ENCODE measurements around the gene CYREN. TPM values are rescaled to one million over a fixed set of nuclear protein-coding genes. Genes with fewer than 3 reads are reported as not detected.

The CYREN gene
- total RNA-seq, 1 donor from 2014 or later = 43.9 TPM

DNA sequence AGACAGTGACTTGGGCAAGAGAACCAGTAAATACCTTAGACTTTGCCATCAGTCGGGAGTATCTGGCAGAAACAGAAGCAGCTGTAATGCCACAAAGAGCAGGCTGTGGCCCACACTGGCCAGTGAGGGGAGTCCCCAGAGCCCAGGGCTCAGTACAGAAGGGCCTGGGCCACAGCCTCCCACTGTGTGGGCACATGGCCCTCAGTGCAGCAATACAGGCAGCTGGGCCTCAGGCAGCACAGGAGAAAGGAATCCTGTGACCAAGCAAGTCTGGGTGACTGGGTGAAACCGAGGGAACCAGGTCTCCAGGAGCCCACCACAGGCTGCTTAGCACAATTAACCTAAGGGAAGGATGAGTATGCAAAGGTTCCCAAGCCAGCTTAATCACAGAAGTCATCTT, 26.8 kb upstream of the CYREN start:
- no peak for DNase-seq (ENCODE audit: low spot score)

DNA sequence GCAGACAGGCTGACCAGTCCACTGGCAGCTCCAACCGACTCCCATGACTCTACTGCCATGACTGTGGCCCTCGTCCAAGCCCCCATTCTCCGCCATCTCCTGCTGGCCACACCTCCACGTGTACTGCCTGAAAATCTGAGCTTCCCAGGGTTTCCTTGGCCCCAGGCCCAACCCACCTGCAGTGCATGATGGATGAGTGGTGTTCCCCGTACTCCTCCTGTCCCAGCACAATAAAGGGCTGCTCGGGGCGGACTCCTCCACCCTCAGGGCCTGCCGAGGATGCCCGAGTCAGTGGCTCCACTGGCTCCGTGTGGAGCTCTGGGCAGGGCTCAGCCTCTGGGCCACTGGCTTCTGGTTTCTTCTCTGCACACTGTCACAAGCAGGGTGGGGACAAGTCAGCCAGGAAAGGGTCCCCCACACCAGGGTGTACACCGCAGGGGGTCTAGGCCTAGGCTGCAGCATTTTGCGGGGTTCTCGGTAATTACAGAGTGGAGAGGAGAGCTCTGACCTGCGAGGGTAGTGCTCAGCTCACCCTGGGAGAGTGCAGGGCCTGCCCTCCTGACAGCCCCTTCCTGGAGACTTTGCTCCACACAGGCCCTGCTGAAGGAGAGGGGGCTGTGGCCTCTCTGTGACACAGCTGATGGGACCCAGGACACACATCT, 25.6 kb upstream of the CYREN start:
- no peak for DNase-seq (ENCODE audit: low spot score)

DNA sequence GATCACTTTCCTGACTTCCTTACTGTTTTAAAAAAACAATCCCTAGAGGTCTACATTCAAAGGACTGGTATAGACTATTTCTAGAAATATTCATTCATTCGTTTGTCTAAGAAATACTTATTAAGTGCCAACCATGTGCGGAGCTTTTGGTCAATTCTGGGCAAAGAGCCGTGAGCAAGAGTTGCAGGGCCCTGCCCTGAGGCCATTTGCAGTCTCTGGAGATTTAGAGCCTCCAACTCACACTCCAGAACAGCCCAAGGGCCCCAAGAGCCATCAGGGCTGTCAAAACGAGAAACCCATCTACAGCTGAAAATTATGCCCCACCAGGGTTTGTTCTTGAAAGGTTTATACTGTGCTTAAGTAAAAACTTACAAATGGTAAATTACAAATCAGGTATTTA, 24.6 kb upstream of the CYREN start:
- DNase-seq (ENCODE audit: low spot score) = no peak

DNA sequence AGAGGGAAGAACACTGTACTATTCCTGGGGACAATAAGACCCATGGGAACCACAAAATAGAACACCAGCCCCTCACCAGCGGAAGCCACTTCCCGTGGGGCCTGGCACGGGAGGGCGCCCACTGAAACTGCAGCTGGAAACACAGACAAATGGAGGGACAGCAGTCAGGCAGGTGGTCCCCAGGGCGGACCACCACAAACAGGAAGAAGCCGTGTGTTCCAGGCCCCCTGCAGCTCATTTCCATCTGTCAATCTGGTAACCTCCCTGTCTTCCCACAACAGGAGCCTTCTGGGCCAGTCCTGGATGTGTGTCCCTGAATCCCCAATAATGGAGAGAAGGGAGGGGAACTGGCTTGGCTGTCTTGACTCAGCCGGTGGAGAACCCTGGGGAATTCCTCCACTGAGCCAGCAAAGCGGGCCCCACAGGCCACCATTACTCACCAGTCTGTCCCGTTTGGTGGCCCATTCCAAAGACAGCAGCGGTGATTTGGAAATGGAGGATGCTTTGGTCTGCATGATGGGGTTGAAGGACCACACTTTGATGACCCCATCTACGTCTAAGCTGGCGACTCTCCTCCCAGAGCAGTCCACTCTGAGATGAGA, 24.1 kb upstream of the CYREN start:
- DNase-seq (ENCODE audit: low spot score) = no peak

DNA sequence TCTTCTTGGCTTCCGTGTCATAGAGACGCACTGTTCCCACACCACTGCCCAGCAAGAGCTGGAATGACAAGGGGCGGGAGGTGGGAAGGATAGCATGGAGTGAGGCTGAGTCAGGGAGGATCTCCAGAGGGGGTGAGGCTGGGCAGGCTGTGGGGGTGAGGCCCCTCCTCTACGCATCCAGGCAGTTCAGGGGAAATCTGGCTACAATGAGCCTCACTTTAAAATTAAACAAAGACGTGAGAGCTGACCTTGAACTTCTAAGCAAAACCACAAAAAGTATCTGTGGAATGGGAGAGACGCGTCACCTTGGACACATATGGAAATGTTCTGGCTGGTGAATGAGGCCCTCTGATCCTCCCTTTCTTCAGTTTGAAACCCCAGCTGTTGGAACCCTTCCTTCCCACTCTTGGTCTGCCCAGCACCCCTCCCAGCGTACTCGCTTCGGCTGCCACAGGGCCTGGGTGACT, 23.1 kb upstream of the CYREN start:
- DNase-seq (ENCODE audit: low spot score) = no peak

DNA sequence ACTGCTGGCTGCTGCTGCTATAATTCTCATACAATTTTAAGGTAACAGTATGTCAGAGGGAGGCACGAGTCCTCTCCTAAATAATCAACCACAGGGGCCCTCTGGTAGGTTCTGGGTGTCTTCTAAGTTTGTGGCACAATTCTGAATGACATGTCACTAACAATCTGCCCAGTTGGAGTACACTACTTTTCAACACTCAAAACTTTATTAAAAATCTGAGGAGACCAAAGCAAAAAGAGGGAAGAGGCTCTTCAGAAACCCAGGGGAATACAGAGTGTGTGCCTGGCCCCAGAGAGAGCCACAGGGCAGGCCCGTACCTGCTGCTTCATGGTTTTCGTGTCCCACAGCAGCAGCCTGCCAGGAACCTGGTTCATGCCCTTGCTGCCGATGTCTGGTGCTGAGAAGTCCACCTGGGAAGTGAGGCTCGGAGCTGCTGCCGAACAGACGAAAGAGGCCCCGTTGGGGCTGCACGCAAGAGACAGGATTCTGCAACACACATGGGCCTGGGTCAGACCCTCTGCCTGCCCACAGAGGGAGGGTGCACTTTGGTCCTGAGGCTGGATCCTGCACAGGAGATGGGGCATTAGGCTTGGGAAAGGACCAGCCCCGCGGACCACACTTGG, 22.5 kb upstream of the CYREN start:
- no peak for DNase-seq (ENCODE audit: low spot score)

DNA sequence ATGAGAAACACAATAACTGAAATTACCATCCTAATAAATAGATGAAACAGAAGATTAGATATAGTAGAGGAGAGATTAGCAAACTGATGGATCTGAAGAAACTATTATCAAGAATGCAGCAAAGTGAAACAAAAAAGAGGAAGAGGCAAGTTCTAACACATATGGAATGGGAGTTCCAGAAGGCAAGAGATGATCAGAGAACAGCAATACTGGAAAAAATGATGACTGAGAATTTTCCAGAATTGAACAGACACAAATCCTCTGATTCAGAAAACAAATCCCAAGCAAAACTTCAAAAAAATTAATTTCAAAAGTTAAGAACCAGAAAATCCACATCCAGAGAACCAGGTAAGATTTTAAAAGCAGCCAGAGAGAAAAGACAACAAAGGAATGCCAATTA, 20.2 kb upstream of the CYREN start:
- DNase-seq (ENCODE audit: low spot score) = no peak

DNA sequence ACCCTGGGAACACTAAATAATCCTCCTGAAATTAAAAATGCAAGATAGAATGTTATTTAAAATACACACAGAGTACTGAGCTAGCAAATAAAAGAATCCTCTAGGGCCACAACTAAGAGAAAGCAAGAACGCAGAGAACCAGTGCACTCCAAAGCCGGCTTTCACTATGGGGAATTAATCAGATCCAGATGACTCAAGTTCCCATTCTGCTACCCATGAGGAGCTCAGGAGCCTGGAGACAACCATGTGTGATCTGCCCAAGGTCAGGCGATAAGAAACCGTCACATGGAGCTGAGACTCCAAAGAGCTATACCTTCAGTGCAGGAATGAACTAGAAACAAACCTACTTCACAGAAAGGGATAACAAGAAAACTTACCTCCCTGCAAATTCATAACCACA, 19.5 kb upstream of the CYREN start:
- DNase-seq (ENCODE audit: low spot score) = no peak

DNA sequence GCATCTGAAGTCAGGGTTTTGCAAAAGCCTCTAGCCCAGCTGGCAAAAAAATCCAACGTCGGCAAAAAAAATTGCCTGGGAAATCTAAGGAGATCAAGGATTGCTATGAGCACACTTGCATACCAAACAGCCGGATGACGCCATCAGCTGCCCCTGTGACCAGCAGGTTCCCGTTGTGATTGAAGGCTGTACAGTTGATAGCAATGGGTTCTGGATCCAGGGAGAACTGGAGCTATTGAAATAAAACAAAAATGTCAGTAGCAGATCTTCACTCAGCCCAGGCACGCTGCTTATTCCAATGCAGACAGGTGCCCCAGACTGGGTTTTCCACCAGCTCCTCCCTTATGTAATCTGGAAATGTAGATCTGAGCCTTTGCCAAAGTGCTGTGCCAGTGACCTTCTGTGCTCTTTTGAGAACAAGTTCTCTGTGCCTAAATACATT, 18.7 kb upstream of the CYREN start:
- DNase-seq (ENCODE audit: low spot score) = no peak

DNA sequence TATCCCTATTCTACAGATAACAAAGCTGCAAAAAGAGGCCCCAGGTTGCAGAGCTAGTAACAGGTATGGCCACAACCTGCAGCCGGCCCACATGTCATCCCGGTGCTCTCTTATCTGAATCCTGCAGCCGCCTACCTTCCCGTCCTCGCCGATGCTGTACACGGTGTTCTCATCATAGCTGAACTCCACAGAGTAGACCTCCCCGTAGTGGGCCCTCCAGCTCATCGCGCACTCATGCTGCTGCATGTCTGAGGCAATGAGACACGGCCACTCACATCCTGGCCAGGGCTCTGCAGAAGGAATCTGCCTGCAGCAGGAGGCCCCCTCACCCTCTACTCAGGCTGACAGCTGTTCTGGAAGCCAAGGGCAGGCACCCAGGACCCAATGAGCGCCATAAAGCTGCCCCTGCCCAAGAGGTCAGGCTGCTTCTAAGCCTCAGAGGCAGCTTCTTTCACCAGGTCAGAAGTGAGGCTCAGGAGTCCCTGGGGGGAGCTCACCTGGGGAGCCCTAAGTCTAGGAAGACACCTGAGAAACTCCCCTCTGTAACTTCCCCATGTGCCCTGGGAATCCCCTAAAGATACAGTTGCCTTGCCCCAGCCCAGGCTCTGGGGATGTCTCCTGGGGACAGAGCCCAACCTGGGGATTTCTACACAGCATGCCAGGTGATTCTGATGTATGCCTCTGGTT, 17.9 kb upstream of the CYREN start:
- no peak for DNase-seq (ENCODE audit: low spot score)

DNA sequence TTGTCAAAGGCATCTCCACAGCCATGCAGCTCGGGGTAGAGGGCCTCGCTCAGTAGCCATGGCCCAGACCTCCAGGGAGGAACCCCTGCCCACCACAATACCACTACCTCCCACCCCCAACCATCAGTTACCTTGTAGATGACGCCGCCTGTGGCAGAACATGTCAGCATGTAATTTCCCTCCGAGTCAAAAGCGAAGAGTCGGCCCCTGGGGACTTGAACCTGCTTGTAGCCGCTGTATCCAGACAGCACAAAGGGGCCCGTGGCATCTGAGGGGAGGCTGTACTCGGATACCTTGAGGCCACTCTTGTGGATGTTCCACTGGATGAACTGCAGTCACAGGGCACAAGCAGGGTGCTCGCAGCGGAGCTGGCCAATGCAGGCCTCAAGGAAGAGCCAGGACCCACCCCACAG, 16.3 kb upstream of the CYREN start:
- DNase-seq (ENCODE audit: low spot score) = no peak

DNA sequence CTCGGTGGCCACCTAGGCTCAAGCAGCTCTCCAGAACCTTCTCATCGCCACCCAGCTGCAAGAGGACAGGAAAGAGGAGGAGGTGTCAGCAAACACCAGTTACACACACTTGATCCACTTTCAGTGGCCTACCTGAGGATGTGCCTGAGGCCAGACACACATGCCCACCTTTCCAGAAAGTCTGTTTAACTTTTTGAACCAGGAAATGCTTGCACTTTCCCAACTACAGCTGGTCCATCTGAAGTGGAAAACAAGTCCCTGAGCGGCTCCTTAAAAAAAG, 15.7 kb upstream of the CYREN start:
- no peak for DNase-seq (ENCODE audit: low spot score)

DNA sequence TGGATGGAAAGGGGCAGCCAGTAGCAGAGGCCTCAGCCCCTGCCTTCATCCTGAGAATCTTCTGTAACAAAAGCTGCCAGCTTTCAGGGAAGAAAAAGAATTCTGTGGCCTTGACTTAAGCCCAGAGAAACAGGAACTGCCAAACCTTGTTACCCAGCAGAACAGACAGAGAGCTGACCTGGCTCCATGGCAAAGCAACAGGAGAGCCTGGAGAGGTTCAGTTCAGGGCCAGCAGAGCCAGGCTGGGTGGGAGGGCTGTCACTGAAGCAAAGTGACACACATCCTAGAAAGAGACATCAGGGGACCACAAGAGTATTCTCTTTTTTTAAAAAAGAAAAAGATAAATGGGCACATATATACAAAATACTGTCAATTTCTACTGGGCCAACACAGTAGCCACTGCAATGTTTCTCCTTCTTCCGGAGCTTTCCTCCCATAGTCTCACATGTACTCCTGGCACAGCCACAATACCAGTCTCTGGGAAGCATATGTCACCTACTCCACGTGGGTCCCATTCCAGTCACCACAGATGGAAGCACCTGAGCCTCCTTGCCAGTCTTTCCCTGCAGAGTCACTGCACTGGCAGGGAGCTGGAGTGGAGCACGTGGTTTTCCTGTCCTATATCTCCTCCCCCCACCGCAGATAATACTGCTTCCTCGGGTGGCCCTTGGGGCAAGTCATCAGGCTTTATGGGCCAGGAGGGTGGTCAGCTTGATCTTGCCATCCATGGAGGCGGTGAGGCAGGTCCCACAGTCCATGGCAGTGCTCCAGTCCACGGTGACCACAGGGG, 15.2 kb upstream of the CYREN start:
- DNase-seq (ENCODE audit: low spot score) = no peak

DNA sequence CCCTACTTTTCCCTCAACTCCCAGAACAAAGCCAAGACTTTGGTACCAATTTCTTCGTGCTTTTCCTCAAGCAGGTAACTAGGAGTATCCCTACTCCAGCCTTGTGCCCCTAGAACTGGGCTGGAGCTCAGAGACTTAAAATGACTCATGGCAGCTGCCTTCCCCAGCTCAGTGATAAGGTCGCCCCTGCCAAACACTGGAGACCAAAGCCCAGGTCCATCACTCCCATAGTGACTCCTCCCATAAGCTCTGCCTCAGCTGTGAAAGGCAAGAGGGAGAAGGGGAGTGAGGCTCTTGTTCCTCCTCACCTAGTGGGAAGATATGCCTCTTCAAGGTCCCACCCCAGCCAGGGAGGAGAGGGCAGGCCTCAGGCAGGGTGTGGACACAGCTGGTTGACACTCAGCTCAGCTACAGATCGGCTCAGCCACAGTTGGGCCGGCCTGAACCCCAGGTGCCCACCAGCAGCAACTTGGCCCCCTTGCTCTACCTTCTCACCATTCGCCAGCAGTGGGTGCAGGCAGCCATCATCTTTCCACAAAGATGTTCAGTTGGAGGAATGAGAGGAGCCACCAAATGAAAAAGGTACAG, 13.8 kb upstream of the CYREN start:
- no peak for DNase-seq (ENCODE audit: low spot score)

DNA sequence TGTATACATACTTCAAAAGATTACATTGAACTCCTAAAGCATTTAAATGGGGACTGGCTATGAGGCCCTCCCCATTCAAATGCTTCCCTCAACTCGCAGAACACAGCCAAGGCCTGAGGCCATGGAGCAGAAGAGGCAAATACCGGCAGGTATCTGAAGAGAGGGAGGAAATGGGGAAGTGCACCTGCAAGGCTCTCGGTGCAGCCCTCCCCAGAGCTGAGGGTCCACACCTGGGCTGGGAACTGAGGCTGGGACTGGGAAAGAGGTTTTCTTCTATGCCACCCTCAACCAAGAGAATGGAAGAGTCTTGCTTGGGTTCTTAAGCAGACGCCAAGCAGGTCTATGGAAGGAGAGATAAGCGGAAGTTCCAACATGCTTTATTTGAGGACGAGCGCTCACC, 13.0 kb upstream of the CYREN start:
- DNase-seq (ENCODE audit: low spot score) = no peak

DNA sequence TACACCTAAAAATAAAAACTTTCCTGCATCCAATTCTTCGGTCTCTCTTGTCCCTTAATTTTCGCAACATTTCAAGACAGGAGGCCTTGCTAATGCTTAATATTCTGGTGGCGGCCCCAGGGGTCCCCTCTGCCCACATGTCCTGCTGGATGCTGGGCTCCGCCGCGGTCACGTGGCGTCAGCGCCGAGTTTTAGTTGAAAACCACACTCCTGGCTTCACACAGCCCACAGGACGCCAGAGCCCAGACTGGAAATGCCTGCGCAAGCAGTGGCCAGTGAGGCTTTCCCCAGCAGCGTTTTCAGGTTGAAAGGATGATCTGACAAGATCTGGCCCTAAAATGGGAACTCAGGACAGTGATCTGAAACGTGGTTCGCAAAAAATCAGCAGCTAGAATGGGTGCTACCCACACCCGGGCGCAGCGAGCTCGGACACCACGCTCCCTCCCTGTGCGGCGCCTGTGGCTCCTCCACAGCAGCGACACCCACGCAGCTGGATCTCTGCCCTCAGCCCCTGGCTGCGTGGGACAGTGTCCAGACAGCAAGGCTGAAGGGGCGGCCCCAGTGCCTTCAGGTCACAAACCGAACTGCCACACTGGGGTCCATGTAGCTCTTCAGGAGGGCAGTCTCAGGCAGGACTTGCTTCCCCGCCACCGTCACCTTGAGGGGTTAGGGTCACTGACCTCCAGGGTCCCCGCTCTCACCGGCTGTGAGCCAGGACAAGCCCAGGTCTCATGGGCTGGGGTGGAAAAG, 11.6 kb upstream of the CYREN start:
- no peak for DNase-seq (ENCODE audit: low spot score)

DNA sequence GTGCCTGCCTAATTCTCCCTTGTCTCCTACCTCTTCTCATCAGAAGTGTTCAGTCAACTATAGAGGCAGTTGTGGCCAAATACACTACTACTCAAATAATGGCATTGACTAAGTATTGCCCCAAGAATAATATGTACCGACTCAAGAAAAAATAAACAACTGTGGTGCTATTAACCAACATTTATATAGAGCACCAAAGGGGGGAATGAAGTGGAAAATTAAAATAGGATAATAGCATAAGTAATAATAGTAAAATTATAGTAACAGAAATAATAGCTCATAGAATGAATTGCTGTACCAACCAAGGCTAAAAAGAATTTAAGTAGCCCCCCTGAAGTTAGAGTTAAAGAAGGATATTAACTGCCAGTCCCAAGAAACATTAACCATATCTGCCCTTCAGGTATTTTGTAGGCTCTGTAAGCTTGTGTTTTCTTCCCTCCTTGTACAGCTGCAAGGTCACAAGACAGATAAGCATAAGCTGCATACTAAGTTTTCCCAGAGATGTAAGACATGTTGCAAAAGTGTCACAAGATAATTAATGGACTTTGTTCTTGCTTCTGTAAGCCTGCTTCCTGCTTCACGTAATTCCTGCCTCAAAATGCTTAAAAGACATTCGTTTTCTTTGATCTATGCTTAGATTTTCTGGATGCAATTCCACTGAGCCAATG, 10.9 kb upstream of the CYREN start:
- no peak for DNase-seq (ENCODE audit: low spot score)

DNA sequence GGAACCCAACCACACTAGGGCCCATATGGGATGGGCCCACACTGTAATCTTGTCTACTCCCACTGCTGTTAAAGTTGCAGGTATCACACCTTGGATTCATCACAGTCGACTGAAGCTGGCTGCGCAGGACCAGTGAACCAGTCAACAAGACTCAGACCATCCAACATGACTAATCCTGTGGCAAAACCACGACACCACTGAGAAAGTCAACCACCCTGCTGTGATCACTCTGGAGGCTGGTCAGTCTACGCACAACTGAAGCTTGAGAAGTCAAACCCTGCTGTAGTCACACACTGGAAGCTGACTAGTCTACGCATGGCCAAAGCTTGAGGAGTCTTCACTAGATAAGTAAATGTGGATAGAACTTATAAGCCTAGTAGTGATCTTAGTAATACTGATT, 9.6 kb upstream of the CYREN start:
- DNase-seq (ENCODE audit: low spot score) = no peak

DNA sequence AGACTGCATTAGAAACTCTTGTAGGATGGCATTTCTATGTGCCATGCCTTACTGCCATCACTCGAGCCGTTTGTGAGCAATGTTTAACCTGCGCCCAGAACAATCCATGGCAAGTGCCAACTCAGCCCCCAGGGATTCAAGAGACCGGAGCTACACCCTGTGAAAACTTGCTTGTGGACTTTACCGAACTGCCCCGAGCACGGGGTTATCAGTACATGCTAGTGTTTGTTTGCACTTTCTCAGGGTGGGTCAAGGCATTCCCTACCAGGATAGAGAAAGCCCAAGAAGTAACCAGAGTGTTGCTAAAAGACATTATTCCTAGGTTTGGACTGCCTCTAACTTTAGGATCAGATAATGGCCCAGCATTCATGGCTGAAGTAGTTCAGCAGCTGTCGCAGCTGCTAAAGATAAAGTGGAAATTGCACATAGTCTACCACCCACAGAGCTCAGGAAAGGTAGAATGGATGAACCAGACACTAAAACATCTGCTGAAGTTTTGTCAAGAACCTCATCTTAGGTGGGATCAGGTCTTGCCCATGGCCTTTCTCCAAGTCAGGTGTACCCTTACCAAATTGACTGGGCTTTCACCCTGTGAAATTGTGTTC, 8.9 kb upstream of the CYREN start:
- DNase-seq (ENCODE audit: low spot score) = peak; percentile 49

DNA sequence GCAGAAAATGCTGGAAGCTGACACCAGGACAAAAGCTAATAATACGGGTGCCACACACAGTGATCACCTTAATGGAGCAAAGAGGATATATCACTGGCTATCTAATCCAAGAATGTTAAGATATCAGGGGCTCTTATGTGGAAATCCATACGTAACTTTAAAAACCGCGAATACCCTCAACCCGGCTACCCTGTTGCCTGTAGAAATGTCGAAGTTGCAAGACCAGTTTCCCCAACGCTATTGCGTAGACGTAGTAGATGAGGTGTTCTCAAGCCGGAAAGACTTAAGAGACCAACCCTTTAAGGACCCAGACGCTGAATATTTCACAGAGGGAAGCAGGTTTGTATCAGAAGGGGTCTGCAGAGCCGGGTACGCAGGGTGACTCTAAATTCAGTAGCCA, 7.9 kb upstream of the CYREN start:
- DNase-seq (ENCODE audit: low spot score) = no peak
